ENCODE measurements around the gene RIT2. TPM values are rescaled to one million over a fixed set of nuclear protein-coding genes. Genes with fewer than 3 reads are reported as not detected.

RIT2 gene
- total RNA-seq, 1 experiment from 2014 or later, result not detected

DNA sequence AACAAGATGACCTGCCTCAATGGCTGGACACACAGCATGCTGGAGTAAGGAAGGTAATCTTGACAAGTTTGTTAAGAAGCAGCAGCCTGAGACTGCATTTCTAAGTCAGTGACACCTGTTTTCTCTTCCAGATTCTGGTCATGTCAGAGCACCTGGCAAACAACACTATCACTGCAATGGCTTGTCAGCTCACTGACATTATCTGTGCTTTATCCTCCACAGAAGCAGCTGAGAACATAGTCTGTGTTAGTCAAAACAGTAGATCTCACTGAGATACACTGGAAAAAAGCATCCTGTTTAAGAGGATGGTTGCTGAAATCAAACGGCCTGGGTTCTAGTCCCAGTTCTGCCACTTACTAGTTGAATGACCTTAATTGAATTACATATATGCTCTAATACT is 355.2 kb downstream of the RIT2 start:
- no peak overlapping the region for H3K4me3 ChIP-seq (ENCODE audit: low read depth, low read length)
- Mint-ChIP-seq H3K27ac (ENCODE audit: unreplicated experiment) (no peak overlapping the region), H3K9me3 (ENCODE audit: unreplicated experiment) (no peaks in the 10 kb centered on the region), H3K36me3 (ENCODE audit: insufficient read depth, unreplicated experiment) (no peaks in the 10 kb centered on the region), H3K4me3 (ENCODE audit: unreplicated experiment) (no peak overlapping the region), H3K27me3 (ENCODE audit: insufficient read depth, unreplicated experiment) (no peaks in the 10 kb centered on the region), H3K4me1 (ENCODE audit: low read depth, unreplicated experiment) (no peaks in the 10 kb centered on the region)
- ChIA-PET CTCF (no interaction called here), POLR2A (no interaction called here)
- no peaks in the 10 kb centered on the region for H3K9me3 ChIP-seq
- no peaks in the 10 kb centered on the region for H3K36me3 ChIP-seq (ENCODE audit: control insufficient read depth, insufficient read depth, low read length)
- DNase-seq, result no peak
- TF ChIP-seq, protein P1, sequence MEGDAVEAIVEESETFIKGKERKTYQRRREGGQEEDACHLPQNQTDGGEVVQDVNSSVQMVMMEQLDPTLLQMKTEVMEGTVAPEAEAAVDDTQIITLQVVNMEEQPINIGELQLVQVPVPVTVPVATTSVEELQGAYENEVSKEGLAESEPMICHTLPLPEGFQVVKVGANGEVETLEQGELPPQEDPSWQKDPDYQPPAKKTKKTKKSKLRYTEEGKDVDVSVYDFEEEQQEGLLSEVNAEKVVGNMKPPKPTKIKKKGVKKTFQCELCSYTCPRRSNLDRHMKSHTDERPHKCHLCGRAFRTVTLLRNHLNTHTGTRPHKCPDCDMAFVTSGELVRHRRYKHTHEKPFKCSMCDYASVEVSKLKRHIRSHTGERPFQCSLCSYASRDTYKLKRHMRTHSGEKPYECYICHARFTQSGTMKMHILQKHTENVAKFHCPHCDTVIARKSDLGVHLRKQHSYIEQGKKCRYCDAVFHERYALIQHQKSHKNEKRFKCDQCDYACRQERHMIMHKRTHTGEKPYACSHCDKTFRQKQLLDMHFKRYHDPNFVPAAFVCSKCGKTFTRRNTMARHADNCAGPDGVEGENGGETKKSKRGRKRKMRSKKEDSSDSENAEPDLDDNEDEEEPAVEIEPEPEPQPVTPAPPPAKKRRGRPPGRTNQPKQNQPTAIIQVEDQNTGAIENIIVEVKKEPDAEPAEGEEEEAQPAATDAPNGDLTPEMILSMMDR (IDR thresholded peaks at IDR 0.05; ENCODE audit: insufficient read depth in 1 of 2, low read depth in 1 of 2, low read length in 1 of 2, severe bottlenecking in 1 of 2, unreplicated experiment in 1 of 2), result no peak
- no peaks in the 10 kb centered on the region for H3K4me1 ChIP-seq
- intact Hi-C loops (cut with micrococcal nuclease; ENCODE audit: unreplicated experiment), result no loop called here
- no peaks in the 10 kb centered on the region for H3K27me3 ChIP-seq (replicated peaks; ENCODE audit: control insufficient read depth, insufficient read depth, low read length)
- no TSS peak for BruUV-seq (replicated peaks)

GRCh38 chr18:42758852-42759251 is 356.6 kb downstream of the RIT2 start:
- DNase-seq, result no peak
- H3K27me3 Mint-ChIP-seq (ENCODE audit: insufficient read depth, unreplicated experiment), result no peaks in the 10 kb centered on the region
- H3K4me3 Mint-ChIP-seq (ENCODE audit: unreplicated experiment), result no peak overlapping the region
- intact Hi-C loops (cut with micrococcal nuclease; ENCODE audit: unreplicated experiment), result no loop called here
- no peaks in the 10 kb centered on the region for H3K4me1 ChIP-seq
- H3K9me3 ChIP-seq, result no peaks in the 10 kb centered on the region
- TF ChIP-seq, protein P1 (IDR thresholded peaks at IDR 0.05; ENCODE audit: insufficient read depth in 1 of 2, low read depth in 1 of 2, low read length in 1 of 2, severe bottlenecking in 1 of 2, unreplicated experiment in 1 of 2), result no peak
- H3K36me3 Mint-ChIP-seq (ENCODE audit: insufficient read depth, unreplicated experiment), result no peaks in the 10 kb centered on the region
- CTCF ChIA-PET, result no interaction called here
- H3K4me1 Mint-ChIP-seq (ENCODE audit: low read depth, unreplicated experiment), result no peaks in the 10 kb centered on the region
- H3K27ac Mint-ChIP-seq (ENCODE audit: unreplicated experiment), result no peak overlapping the region
- no TSS peak for BruUV-seq (replicated peaks)
- no peaks in the 10 kb centered on the region for H3K27me3 ChIP-seq (replicated peaks; ENCODE audit: control insufficient read depth, insufficient read depth, low read length)
- no peaks in the 10 kb centered on the region for H3K9me3 Mint-ChIP-seq (ENCODE audit: unreplicated experiment)
- POLR2A ChIA-PET, result no interaction called here
- H3K36me3 ChIP-seq (ENCODE audit: control insufficient read depth, insufficient read depth, low read length), result no peaks in the 10 kb centered on the region
- no peak overlapping the region for H3K4me3 ChIP-seq (ENCODE audit: low read depth, low read length)

- ChIA-PET POLR2A (no interaction called here), CTCF (no interaction called here)
- Mint-ChIP-seq H3K27ac (ENCODE audit: unreplicated experiment) (no peak overlapping the region), H3K4me1 (ENCODE audit: low read depth, unreplicated experiment) (no peaks in the 10 kb centered on the region), H3K9me3 (ENCODE audit: unreplicated experiment) (no peaks in the 10 kb centered on the region), H3K36me3 (ENCODE audit: insufficient read depth, unreplicated experiment) (no peaks in the 10 kb centered on the region), H3K4me3 (ENCODE audit: unreplicated experiment) (no peak overlapping the region), H3K27me3 (ENCODE audit: insufficient read depth, unreplicated experiment) (no peaks in the 10 kb centered on the region)
- Histone ChIP-seq H3K4me3 (ENCODE audit: low read depth, low read length) (no peak overlapping the region), H3K9me3 (no peaks in the 10 kb centered on the region), H3K4me1 (no peaks in the 10 kb centered on the region), H3K36me3 (ENCODE audit: control insufficient read depth, insufficient read depth, low read length) (no peaks in the 10 kb centered on the region), H3K27me3 (replicated peaks; ENCODE audit: control insufficient read depth, insufficient read depth, low read length) (no peaks in the 10 kb centered on the region)
- TF ChIP-seq, protein P1 (IDR thresholded peaks at IDR 0.05; ENCODE audit: insufficient read depth in 1 of 2, low read depth in 1 of 2, low read length in 1 of 2, severe bottlenecking in 1 of 2, unreplicated experiment in 1 of 2), result no peak
- no TSS peak for BruUV-seq (replicated peaks)
- DNase-seq, result no peak
- intact Hi-C loops (cut with micrococcal nuclease; ENCODE audit: unreplicated experiment), result no loop called here
Measured at GRCh38 chr18:42756214-42756613, 359.3 kb downstream of the RIT2 start.
